Vagina (tissue), 2 donors: Measurements from ENCODE around the gene SEMA4D. TPM values are rescaled to one million over a fixed set of nuclear protein-coding genes. Genes with fewer than 3 reads are reported as not detected.

ENCODE experiments used
- DNase-seq, 2 donors: peaks; one replicate each; pipeline ENCODE4 v3.0.0-alpha.2; 2017; ENCODE audit errors: extremely low spot score in 2 of 2
- H3K27ac ChIP-seq: fragments of 200-600 bp; sonication (generic); one replicate; pipeline ENCODE4 v1.5.1; 2019
- H3K27me3 ChIP-seq: fragments of 200-600 bp; sonication (generic); one replicate; pipeline ENCODE4 v1.5.1; 2019
- H3K36me3 ChIP-seq, 2 donors: fragments of 200-600 bp; sonication (generic); one replicate each; pipeline ENCODE4 v1.5.1; 2017 to 2019
- H3K4me1 ChIP-seq: fragments of 200-600 bp; sonication (generic); one replicate; pipeline ENCODE4 v1.5.1; 2019
- H3K4me3 ChIP-seq, 2 donors: fragments of 200-600 bp; sonication (generic); 1 replicate in 1 of 2; 2 replicates in 1 of 2; pipeline ENCODE4 v1.5.1; 2016 to 2019
- H3K9me3 ChIP-seq: fragments of 200-600 bp; sonication (generic); one replicate; pipeline ENCODE4 v1.5.1; 2019
- POLR2A ChIP-seq, 2 donors: fragments of 450-650 bp; IDR thresholded peaks; one replicate each; pipeline ENCODE4 v1.6.1; 2017; ENCODE audit warnings: antibody characterized with exemption in 2 of 2, mild to moderate bottlenecking in 2 of 2, moderate library complexity in 2 of 2
- POLR2AphosphoS5 ChIP-seq, 2 donors: sonication (generic); formaldehyde crosslinking; IDR thresholded peaks; one replicate each; pipeline ENCODE4 v1.9.0; 2017; ENCODE audit warnings: antibody characterized with exemption in 2 of 2, mild to moderate bottlenecking in 2 of 2, low read depth in 1 of 2; ENCODE audit not compliant: insufficient read depth in 1 of 2
- intact Hi-C: fragments of 100-400 bp; cut with DNase I; formaldehyde crosslinking; loops from one replicate; pipeline ENCODE4 v1.15.1; 2023
- total RNA-seq: library from RNA; depleted of rRNA; stranded (reverse); fragments of >200 nt; gene quantifications from one replicate; pipeline ENCODE4 v1.2.3, GENCODE V29; 2016
- TF ChIP-seq, protein P1 (sequence below), 3 experiments: fragments of 450-650 bp in 2 of 3; fragments of 200-600 bp in 1 of 3; sonication (generic) in 1 of 3; IDR thresholded peaks; one replicate each; pipeline ENCODE4 v1.5.1; 2017 to 2019; ENCODE audit warnings: antibody characterized with exemption in 3 of 3, mild to moderate bottlenecking in 2 of 3, moderate library complexity in 2 of 3

SEMA4D gene
- total RNA-seq, 1 donor from 2014 or later, result 39.3 TPM

- peak overlapping the region; percentile 9 for H3K27ac ChIP-seq
- no peak for DNase-seq
These were observed 72.7 kb downstream of the SEMA4D start for GRCh38 chr9:89425024-89425805.

DNA sequence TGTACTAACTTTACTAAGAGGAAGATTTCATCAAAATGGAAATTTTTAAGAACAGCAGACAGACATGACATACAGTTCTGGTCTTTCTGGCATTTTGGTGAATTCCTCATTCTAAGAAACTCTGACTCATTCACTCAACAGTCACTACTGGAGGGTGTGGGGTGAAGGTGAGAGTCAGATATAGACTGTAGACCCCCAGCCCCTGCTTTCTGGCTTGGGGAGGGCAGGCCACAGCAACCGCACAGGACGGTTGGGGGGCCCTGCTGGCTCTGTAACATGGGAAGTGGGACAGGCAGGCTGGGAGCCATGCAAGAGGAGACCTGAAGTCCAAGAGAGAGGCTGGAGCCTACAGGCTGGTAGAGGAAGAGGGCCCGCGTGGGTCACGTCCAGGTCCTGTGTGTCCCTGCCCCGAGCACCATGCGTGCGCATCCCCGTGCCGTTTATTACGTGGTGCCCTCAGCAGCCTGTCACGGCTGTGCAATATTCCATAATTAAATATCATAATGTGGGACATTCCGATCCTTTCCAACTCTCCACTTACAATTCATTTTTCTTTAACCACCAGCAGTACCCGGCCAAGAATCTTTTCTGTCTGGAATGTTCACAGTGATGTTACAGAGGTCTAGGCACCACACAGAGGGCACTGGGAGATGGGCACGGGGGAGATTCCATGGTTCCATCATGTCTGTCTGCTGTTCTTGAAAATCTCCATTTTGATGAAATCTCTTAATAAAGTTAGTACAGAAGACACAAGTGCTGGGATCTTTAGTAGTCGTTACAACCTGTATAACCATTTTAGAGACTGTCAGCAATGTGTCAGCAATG is 75.5 kb downstream of the SEMA4D start:
- peaks cover 19% of the 10 kb centered on the region for H3K4me1 ChIP-seq
- no peaks in the 10 kb centered on the region for H3K9me3 ChIP-seq
- H3K27me3 ChIP-seq, result no peaks in the 10 kb centered on the region
- TF ChIP-seq, protein P1, sequence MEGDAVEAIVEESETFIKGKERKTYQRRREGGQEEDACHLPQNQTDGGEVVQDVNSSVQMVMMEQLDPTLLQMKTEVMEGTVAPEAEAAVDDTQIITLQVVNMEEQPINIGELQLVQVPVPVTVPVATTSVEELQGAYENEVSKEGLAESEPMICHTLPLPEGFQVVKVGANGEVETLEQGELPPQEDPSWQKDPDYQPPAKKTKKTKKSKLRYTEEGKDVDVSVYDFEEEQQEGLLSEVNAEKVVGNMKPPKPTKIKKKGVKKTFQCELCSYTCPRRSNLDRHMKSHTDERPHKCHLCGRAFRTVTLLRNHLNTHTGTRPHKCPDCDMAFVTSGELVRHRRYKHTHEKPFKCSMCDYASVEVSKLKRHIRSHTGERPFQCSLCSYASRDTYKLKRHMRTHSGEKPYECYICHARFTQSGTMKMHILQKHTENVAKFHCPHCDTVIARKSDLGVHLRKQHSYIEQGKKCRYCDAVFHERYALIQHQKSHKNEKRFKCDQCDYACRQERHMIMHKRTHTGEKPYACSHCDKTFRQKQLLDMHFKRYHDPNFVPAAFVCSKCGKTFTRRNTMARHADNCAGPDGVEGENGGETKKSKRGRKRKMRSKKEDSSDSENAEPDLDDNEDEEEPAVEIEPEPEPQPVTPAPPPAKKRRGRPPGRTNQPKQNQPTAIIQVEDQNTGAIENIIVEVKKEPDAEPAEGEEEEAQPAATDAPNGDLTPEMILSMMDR (IDR thresholded peaks at IDR 0.05), result no peak
- TF ChIP-seq POLR2AphosphoS5 (IDR thresholded peaks at IDR 0.05; ENCODE audit: insufficient read depth in 1 of 2, low read depth in 1 of 2) (no peak), POLR2A (IDR thresholded peaks at IDR 0.05) (no peak)
- no peak overlapping the region for H3K4me3 ChIP-seq
- DNase-seq, result no peak
- H3K27ac ChIP-seq, result no peak overlapping the region
- intact Hi-C loops, result no loop called here
- no peaks in the 10 kb centered on the region for H3K36me3 ChIP-seq

More at GRCh38 chr9:89425024-89425805, 72.7 kb downstream of the SEMA4D start:
- no peaks in the 10 kb centered on the region for H3K9me3 ChIP-seq
- intact Hi-C loops, result no loop called here
- TF ChIP-seq, protein P1 (IDR thresholded peaks at IDR 0.05), result no peak
- TF ChIP-seq POLR2A (IDR thresholded peaks at IDR 0.05) (no peak), POLR2AphosphoS5 (IDR thresholded peaks at IDR 0.05; ENCODE audit: insufficient read depth in 1 of 2, low read depth in 1 of 2) (no peak)
- no peaks in the 10 kb centered on the region for H3K36me3 ChIP-seq
- no peaks in the 10 kb centered on the region for H3K27me3 ChIP-seq
- H3K4me3 ChIP-seq, result no peak overlapping the region
- H3K4me1 ChIP-seq, result peaks cover 20% of the 10 kb centered on the region

- DNase-seq, result no peak
- H3K4me1 ChIP-seq, result peaks cover 12% of the 10 kb centered on the region
- intact Hi-C loops, result no loop called here
- no peaks in the 10 kb centered on the region for H3K27me3 ChIP-seq
- H3K27ac ChIP-seq, result no peak overlapping the region
- no peaks in the 10 kb centered on the region for H3K9me3 ChIP-seq
- H3K4me3 ChIP-seq, result no peak overlapping the region
- TF ChIP-seq POLR2AphosphoS5 (IDR thresholded peaks at IDR 0.05; ENCODE audit: insufficient read depth in 1 of 2, low read depth in 1 of 2) (no peak), POLR2A (IDR thresholded peaks at IDR 0.05) (no peak)
- TF ChIP-seq, protein P1 (IDR thresholded peaks at IDR 0.05), result no peak
- H3K36me3 ChIP-seq, result no peaks in the 10 kb centered on the region
These were observed 76.3 kb downstream of the SEMA4D start for GRCh38 chr9:89421595-89421994.

- H3K4me3 ChIP-seq, result no peak overlapping the region
- intact Hi-C loops, result no loop called here
- peaks cover 2% of the 10 kb centered on the region for H3K4me1 ChIP-seq
- no peaks in the 10 kb centered on the region for H3K36me3 ChIP-seq
- DNase-seq, result no peak
- no peaks in the 10 kb centered on the region for H3K9me3 ChIP-seq
- TF ChIP-seq, protein P1 (IDR thresholded peaks at IDR 0.05), result no peak
- TF ChIP-seq POLR2AphosphoS5 (IDR thresholded peaks at IDR 0.05; ENCODE audit: insufficient read depth in 1 of 2, low read depth in 1 of 2) (no peak), POLR2A (IDR thresholded peaks at IDR 0.05) (no peak)
- no peak overlapping the region for H3K27ac ChIP-seq
- no peaks in the 10 kb centered on the region for H3K27me3 ChIP-seq
These were observed 77.3 kb downstream of the SEMA4D start for GRCh38 chr9:89420397-89421178.
